HG03066 (cell line): Measurements from ENCODE around the gene NME5.
A peak's percentile ranks its signal among the peaks of the same experiment; 100 is the strongest.
"Not testable (repeated sequence)": the region's sequence is repeated elsewhere in the genome, so short reads cannot be mapped to it uniquely, and the experiment has no call there.

Source experiments
- ATAC-seq: cut with Tn5 transposase; IDR thresholded peaks from one replicate; pipeline ENCODE4 v1.9.1; 2021; ENCODE audit warnings: low read depth; ENCODE audit not compliant: unreplicated experiment

NME5 gene, protein sequence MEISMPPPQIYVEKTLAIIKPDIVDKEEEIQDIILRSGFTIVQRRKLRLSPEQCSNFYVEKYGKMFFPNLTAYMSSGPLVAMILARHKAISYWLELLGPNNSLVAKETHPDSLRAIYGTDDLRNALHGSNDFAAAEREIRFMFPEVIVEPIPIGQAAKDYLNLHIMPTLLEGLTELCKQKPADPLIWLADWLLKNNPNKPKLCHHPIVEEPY

DNA sequence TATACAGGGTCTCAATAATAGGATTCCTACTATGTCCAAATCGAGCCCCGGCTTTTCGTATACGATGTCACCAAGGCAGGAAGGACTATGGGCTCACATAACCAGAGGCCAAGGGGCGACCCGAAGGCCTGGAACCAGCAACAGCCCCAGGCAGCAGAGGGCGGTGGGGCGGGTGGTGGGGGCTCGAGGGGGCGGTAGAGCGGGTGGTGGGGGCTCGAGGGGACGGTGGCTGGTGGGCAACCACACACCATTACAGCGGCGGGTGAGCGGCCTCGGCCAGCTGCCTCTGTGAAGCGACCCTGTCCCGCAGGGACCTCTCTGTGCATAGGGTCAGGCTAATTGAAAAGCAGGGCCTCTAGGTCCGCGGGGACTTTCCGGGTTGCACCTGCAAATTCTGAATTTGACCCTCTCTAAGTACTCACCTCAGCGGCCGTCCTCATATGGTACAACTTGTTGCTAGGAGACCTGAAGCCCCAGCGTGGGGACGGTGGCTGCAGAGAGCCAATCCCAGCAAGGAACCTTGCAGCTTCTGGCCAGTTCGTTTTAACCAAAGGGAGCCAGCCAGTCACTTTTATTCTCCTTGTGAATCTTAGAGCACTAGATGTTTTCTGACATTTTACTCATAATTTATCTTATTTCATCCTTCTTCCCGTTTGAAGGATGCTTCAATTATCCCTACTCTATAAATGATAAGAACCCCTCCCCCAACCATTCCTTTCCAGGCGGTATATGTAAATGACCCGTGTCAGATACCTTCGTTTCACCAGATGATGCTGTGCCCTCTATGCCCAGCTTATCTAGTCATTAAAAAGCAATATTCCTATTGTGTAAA lies at the start of gene NME5:
NME5 (minus strand) TSS at position 480 of the 832 bp plus-strand sequence. CDS start 648 bp downstream, outside the sequence.
- ATAC-seq = no peak

DNA sequence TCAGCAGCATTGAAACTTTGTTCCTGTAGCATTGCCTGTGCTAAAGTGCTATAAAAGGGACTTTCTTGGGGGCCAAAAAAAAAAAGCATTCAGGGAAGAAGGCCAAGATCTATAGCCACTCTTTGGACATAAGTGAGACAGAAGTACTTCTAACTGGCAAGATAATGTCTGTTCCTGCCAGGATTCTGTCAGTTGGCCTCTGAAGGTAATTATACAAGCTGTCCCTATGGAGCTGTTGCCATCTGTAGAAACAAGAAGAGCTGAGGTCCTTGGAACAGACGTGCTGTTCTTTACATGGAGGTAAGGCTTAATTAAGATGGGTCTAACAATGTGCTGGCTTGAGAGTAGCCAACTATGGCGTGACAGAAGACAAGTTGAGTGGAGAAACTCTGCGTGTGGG lies 49.4 kb upstream of the NME5 start:
- no peak for ATAC-seq

DNA sequence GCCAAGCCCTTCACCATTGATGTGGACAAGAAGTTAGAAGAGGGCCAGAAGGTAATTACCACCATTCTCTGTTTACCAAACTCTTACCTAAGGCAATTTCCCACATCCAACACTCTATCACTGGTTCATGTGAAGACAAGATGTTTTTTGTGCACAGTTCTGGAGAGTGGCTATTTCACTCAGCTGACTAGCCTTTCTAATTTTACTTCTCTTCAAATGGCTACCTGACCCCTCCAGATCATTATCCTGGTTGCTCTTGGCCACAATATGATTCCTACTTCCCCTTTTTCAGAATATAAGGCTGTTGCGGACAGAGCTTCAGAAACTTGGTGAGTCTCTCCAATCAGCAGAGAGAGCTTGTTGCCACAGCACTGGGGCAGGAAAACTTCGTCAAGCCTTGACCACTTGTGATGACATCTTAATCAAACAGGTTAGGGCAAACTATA lies 46.8 kb upstream of the NME5 start:
- ATAC-seq = no peak

DNA sequence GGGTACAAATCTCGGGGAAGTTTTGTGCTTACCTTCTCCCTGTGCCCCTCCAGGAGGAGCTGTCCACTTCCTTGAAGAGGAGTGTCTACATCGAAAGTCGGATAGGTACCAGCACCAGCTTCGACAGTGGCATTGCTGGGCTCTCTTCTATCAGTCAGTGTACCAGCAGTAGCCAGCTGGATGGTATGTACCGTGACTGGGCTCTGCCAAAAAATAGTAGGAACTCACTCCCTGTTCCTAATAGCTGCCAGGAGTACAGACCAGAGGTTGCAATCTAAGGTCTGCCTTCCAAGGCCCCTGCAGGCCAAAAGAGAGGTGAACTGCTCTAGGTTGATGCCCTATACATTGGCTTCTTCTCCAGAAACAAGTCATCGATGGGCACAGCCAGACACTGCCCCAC lies 43.6 kb upstream of the NME5 start:
- ATAC-seq = no peak

DNA sequence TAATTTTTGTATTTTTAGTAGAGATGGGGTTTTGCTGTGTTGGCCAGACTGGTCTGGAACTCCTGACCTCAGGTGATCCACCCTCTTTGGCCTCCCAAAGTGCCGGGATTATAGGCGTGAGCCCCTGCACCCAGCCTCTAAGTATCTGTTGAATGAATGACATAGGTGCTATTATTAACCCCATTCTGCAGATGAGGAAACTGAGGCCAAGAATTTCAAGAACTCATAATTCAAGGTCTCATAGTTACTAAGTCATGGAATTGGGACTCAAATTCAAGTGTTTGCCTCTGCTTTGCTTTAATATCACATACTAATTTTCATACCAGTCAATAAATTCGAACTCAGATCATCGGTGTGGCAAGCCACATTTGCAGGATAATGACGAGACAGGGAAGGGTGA lies 41.6 kb upstream of the NME5 start:
- no peak for ATAC-seq

DNA sequence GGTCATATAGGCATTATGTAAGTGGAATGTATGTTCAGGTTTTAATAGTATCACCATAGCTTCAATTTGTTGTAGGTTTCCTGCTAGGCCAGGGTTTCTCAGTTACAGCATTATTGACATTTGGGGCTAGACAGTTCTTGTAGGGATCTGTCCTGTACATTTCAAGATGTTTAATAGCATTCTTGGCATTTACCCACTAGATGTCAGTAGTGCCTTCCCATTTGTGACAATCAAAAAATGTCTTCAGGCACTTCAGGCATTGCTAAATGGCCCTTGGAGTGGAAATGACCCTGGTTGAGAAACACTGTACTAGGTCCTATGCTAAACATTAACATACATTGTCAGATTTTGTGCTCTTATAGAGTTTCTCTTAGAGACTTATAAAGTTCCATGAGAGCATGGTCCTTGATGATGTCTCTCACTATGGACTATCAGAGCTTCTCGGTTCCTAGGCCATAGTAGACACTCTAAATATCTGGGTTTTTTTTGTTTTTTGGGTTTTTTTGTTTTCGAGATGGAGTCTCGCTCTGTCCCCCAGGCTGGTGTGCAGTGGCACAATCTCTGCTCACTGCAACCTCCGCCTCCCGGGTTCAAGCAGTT lies 41.1 kb upstream of the NME5 start:
- ATAC-seq = no peak

DNA sequence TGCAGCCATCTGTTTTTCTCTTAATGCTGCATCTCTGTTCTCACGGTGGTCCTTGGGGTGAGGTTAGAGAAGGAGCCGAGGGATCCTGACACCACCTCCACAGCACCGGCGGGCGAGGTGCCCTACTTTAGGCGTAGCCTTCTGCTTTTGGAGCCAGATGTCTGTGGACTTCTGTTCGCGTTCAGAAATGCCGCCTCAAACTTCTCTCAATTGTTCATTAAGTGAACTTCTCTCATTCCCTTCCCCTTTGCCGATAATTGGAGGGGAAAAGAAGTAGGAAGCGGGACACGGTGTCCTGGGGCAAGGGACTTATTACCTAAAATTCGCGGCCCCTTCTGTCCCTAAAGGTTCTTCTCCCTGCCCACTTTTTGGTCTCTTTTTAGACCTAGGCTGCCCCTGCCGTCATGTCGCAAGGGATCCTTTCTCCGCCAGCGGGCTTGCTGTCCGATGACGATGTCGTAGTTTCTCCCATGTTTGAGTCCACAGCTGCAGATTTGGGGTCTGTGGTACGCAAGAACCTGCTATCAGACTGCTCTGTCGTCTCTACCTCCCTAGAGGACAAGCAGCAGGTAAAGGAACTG lies 40.1 kb upstream of the NME5 start:
- ATAC-seq = peak; percentile 4

DNA sequence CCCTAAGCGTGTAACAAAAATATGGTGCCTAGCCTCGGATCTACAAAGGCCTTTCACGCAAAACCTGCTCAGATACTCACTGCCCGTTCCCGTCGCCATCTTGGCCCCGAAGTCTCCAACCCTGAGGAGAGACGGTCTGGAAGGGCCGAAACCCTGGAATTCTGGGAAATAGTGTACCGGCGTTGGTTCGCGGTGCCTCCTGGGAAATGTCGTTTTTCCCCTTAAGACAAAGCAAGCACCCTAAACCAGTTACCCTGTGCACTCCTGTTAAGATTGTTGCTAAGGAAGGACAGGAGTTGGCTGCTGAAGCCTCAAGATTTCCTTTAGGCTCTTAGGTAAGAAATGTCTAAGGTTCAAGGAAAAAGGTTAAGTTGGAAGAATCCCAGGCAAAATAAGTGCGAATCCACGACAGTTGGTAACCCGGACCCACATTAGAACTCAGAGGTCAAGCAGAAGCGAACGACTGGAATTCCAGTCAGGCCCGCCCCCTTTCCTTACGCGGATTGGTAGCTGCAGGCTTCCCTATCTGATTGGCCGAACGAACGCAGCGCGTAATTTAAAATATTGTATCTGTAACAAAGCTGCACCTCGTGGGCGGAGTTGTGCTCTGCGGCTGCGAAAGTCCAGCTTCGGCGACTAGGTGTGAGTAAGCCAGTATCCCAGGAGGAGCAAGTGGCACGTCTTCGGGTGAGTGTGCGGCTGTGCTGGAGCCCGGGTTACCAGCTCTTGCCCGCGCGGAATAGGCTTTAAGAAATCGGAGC lies 39.5 kb upstream of the NME5 start, which contains the start of the genes BRD8 and KIF20A:
BRD8 (minus strand) TSS at position 115 of the 761 bp plus-strand sequence; CDS start at position 99, 16 bp downstream.
KIF20A (plus strand) TSS at position 597 of the 761 bp plus-strand sequence. CDS start 569 bp downstream, outside the sequence.
- peak; percentile 79 for ATAC-seq

DNA sequence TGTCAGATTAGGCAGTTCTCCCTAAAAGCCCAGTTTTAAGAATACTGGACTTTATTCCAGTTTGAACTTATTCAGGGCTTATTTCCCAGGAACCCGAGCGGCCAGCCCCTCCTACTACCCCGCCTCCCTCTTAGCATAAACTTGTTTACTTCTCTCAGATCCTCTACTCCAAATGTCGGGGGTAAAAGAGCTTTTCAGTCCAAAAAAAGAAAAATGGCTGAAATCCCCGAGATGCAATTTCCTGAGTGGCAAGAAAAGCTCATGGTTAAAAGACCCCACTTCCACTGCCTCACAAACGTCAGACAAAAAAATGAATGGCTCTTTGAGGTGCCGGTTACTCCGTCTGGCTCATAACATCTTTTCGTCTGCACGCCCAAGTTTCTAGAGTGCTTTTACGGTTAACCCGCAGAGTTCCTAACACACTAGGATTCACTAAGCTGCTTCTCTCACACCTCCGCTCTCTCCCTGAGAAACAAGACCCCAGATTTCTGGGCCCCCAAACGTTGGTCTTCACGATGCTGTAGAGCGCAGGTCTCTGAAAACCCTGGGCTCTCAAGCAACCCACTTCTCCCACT lies 38.8 kb upstream of the NME5 start:
- ATAC-seq = no peak

DNA sequence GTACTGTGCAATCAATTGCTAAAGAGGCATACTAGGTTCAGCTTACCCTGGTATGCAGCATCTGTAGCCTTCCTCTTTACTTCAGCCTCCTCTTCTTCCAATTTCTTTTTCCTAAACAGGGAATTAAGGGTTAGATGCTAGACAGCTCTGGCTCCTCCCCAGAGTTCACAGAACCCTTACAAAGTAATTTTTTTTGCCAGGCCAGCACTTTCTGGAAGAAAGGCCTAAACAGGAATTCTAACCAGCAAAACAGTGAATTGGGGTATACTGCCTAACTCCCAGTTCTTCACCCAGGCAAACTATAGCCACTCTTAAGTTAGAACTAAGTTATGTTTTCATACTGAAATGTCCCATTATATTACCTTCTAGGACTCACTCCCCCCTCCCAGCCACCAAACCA lies 31.1 kb upstream of the NME5 start:
- no peak for ATAC-seq

DNA sequence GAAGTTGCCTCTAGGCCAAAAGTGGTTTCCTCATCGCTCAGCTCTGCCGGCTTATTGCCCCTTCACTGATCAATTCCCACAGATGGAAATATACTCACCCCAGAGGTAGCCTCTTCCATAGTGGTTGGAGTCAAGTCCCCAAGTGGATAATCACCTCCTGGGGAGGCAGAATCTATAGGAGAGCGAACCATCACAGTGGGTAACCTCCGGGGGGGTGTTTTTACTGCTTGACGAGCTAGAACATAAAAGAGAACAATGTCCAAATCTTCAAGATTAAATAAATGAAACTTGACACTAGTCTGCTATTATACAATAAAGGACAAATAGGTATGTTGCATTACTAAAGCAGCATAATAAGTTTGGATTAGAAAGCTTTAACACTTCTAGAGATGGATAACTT lies 29.9 kb upstream of the NME5 start:
- ATAC-seq = no peak

DNA sequence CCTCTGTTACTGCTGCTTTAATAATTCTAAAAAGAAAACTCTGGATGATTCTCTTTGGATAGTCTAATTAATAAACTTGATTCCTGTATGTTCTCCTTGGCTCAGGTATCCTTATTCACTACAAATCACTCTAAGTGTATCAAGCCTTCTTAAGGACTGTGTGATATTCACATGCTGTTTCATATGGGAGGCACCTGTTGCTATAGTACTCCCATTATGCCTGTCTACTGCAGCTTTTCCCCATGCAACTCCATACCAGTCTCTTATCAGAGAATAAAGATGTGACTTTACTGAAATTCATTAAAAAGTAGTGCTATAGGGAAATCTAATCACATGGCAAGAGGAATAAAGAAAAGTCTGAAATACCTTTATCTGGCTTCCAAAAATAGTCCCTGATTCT lies 24.5 kb upstream of the NME5 start:
- no peak for ATAC-seq

DNA sequence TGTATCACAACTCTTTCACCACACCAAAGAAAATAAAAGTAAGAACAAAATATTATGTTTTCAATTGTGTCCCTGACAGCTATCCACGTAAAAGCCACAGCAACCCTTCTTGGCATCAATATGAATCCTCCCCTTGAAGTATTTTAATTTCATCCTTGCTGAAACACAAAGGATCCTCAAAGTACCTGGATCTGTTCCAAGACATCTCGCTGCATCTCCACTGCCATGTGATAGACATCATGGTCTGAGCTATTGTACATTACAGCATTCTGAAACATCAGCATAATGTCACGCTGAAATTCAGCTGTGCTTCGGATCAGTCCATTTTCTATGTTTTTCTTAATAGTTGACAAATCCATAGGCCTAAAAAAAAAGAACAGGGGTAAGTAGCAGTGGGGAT lies 21.5 kb upstream of the NME5 start:
- ATAC-seq = no peak

DNA sequence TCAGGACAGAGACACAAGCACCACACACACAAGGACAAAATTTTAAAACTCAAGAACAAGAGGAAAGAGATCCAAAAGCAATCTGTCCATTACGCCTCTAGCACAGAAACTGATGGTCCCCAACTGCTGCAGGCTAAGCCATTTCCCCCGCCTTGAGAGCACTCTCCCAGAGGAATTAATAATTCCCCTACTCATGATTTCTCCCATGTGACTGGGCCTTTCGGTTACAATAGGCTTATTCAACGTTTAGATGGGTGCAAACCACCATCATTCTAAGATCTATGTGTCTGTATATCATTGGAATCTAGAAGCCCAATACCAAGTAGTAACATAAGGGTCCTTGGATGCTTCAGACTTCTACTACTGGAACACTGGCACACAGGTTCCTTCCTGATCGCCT lies 20.4 kb upstream of the NME5 start:
- no peak for ATAC-seq

DNA sequence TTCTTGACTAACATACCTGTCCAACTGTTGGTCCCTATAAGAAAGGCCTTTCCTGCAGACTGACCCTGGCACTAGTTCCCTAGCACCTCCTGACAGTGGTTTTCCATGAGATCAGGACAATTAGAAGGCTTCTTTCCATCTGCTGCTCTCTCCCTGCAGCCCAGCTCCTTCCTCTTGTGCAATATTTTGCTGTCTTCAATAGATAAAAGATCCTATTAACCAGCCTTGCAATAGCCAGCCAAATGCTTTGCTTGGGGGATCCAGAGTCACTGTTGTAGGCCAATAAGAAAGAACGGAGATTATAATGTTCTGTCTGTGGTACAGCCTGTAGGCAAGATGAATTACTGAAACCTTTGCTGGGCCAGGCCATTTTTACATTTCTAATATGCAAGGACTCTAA lies 18.4 kb upstream of the NME5 start:
- ATAC-seq = no peak

DNA sequence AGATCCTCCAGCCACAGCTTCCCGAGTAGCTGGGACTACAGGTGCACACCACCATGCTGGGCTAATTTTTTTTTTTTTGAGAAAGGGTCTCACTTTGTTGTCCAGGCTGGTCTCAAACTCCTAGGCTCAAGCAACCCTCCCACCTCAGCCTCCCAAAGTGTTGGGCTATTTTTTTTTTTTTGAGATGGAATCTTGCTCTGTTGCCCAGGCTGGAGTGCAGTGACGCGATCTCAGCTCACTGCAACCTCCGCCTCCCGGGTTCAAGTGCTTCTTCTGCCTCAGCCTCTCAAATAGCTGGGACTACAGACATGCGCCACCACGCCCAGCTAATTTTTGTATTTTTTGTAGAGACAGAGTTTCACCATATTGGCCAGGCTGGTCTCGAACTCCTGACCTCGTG lies 16.7 kb upstream of the NME5 start:
- ATAC-seq = not testable (repeated sequence)

DNA sequence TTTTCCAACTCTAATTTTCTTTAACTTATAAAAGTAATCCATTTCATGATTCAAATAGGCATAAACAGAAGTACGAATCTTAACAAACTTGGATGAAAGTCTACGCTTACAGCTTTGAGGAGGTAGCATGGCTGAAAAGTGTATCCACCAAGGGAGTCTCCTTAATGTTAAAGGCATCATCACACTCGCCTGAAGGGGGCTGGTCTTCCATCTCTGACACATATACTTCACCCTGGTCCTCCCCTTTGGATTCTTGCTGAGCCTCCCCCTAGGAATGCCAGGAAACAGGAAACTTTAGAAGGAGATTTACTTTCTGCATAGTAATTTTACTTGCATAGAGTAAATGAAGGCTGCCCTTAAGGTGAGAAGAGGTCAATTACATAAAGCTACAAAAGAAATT lies 10.3 kb upstream of the NME5 start:
- no peak for ATAC-seq

DNA sequence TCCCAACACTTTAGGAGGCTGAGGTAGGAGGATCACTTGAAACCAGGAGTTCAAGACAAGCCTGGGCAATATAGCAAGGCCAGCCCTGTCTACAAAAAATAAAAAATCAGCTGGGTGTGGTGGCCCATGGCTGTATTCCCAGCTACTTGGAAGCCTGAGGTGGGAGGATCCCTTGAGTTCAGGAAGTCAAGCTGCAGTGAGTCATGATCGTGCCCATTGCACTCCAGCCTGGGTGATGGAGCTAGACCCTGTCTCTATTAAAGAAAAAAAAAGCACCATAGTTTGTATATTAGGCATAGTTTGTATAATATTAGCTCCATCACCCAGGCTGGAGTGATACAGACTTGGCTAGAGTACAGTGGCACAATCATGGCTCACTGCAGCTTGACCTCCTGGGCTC lies 9.6 kb upstream of the NME5 start:
- ATAC-seq = no peak

DNA sequence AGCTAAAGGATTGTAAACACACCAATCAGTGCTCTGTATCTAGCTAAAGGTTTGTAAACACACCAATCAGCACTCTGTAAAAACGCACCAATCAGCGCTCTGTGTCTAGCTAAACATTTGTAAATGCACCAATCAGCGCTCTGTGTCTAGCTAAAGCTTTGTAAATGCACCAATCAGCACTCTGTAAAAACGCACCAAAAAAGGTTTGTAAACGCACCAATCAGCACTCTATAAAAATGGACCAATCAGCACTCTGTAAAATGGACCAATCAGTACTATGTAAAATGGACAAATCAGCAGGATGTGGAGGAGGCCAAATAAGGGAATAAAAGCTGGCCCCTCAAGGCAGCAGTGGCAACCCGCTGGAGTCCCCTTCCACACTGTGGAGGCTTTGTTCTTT lies 4.3 kb upstream of the NME5 start:
- ATAC-seq = not testable (repeated sequence)

DNA sequence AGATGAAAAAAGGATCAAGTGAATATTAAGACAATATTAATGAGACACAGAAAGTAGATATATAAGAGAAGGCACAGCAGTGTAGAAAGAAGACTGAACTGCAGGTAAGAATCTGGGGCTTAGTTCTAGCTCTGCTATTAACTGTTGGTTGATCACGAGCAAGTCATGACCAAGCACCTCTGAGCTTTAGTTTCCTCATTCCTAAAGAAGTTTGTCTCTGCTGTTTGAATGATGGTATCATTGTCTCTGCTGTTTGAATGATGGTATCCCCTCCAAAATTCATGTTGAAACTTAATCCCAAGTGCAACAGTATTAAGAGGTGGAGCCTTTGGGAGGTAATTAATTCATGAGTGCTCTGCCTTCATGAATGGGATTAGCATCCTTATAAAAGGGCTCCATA lies 2.5 kb upstream of the NME5 start:
- no peak for ATAC-seq
